HTERT RPE-1 (cell line): ENCODE measurements around the gene KAZN.

Experiments used
- in situ Hi-C: fragments of 300-500 bp; cut with MboI; formaldehyde crosslinking; loops from 4 replicates; pipeline ENCODE4 v1.14.3; 2020; ENCODE audit warnings: low sequenced_read_pairs

Gene KAZN

DNA sequence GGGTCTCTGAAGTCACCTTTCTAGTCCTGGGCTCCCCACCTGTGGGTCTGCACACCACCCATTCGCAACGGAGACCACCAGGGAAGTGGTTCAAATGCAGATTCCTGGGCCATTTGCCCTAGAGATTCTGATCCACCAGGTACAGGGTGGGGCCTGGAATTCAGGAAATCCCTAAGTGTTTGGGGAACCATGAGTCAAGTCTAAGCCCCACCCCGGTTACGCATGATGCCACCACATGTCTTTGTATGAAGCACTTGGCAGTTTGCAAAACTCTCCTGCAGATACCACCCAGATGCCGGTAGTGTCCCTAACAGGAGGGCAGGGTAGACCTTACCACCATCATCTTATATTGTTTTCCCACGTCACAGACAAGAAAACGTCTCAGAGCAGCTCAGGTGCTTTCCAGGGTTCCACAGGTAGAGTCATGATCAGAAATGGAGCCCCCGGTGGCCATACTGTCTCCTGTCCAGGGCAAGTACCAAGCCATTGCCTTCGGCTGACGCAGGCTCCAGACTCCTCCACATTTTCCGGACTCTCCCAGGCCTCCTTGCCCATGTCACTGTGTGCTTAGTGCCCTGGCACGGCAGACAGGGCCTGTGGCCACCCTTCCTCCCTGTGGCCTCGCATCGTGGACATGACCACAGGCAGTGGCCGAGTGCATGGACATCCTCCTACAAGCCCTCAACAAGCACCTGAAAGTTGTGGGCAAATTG lies 465.9 kb downstream of the KAZN start:
- in situ Hi-C loops: no loop called here

DNA sequence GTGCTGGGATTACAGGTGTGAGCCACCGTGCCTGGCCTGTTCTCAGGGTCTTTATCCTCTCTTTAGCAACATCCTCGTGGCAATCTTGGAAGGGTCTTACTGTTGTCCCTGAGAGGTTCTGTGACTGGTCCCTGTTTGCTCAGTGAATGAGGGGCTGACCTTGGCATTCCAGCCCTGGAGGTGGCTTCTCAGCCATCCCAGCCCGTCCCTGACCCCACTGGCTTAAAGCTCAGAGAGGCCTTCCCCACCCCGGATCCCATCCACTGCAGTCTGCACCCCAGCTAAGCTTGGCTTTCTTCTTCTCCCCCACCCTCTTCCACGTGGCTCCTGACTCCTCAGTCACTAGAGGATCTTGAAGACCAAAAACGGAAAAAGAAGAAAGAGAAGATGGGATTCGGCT lies 466.8 kb downstream of the KAZN start:
- in situ Hi-C loops: no loop called here

DNA sequence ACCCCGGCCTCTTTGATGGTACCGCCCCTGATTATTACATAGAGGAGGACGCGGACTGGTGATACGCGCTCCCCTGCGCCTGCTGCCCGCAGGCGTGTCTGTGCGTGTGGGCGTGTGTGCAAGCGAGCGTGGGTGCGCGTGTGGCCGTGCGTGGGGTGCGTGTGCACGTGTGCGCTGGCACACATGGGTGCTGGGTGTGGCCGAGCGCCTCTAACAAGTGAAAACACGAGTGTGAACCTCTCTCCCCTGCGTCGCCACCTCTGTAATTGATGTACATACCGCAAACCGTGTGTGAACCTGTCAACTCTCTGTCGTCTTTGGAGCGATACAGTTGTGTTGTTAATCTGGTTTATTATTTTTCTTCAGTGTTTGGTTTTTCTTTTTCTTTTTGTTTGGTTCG lies 467.3 kb downstream of the KAZN start:
- in situ Hi-C loops: no loop called here

DNA sequence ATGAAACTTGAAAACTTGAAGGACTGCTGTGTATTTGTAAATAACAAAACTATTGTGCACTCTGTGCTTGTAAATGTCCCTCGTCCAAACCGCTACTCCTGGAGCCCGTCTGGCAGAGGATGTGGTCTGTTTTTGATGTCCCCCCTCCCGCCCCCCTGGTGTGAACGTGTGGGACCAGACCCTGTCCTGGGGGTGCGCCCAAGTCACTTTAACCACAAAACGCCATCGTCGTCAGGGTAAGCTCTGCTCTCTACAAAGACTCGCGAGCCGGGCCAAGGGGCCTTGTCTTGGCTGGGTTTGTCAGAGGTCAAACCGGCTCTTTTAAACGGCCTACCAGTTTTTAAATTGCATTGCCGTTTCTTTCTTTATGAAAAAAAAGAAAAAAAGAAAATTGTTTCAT lies 467.7 kb downstream of the KAZN start:
- in situ Hi-C loops: no loop called here

DNA sequence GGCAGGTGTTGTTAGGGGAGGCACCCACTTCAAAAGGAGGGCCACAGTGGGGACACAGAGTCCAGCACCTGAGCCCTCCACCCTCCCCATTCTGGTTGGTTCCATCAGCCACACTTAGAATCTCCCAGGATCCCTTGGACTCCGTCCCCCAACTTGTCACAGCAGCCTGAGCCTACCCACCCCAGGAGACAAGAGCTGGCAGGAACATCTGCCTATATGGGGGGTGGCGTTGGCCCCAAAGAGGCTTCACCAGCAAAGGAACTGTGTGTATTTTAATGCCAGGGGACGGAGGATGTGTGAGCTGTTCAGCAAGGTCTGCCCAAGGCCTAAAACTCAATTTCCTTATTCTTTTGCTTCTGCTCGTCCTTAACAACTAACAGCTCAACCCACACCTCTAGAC lies 468.7 kb downstream of the KAZN start:
- in situ Hi-C loops: no loop called here

DNA sequence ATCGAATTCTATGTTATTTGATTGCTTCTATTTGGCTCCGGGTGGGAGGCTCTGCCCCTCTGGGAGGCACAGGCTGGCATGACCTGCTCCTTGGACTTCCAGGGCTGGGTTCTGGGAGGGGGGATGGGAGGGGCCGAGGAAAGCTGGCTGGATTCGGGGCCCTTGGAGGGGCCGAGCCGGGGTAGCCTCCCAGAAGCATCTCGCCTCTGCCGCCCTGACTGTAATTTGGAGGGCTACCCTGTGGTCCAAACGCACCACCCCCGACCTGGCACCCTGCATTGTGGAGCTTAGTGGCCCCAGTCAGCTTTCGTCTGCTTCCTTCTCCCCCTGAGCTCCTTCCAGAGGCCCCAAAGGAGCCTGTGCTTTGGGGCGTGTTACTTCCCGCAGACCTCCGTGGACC lies 469.7 kb downstream of the KAZN start:
- in situ Hi-C loops: no loop called here

DNA sequence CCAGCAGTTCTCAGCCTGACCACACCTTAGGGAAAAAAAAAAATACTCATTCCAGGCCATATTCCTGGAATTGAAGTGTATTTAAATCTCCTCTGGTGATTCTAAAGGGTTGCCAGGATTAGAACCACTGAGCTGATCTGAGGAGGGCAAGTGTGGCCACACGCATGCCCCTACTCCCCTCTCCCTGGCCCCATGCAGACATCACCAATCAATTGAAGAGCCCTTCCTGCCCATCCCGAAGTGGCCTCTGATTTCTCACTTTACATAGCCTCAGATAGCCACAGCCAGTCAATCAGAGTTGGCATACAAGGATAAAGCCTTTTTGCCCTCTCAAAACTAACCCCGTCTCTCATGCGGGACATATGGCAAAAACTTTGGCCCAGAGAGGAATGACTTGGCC lies 470.5 kb downstream of the KAZN start:
- in situ Hi-C loops: no loop called here

DNA sequence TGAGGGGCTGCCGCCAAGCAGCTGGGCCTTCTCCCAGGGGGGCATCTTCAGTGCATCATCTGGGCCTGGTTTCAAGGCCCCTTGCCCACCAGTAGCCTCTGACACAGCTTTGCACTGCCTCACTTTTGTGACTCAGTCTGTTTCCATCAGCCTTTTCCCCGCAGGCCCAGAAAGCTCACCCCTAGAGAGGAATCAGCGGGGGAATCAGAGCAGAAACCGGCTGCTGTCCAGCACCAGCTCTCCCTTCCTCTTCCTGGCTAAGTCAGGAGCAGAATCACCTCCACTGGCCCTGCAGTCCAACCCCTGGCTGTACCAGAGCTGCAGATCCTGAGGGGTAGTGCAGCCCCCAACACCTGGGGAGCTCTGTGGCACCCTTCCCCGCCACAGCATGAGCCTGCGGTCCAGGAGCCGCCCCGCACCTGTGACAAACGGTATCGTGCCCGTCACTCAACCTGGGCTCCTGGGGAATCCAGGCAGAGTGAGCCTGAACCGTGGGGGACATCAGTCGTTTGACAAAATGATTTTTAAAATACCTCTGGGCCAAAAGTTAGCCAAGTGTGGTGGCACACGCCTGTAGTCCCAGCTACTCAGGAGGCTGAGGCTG lies 471.8 kb downstream of the KAZN start:
- in situ Hi-C loops: no loop called here

DNA sequence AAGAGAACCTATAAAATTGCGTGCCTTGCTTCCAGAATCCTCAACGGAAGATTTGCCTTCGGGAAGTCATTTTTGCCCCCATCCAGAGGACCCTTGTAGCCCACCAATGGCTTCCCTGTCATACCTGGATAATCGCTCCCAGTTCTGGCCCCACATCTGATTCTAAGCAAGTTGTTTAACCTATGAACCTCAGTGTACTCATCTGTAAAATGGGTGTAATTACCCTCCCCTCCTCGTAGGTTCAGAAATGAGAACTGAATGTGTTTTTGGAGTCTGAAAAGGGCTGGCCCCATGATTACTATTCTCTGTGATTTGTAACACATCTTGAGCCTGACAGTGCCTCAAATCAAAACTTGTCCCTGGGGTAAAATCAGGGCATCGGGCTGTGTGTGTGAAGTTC lies 473.5 kb downstream of the KAZN start:
- in situ Hi-C loops: no loop called here

DNA sequence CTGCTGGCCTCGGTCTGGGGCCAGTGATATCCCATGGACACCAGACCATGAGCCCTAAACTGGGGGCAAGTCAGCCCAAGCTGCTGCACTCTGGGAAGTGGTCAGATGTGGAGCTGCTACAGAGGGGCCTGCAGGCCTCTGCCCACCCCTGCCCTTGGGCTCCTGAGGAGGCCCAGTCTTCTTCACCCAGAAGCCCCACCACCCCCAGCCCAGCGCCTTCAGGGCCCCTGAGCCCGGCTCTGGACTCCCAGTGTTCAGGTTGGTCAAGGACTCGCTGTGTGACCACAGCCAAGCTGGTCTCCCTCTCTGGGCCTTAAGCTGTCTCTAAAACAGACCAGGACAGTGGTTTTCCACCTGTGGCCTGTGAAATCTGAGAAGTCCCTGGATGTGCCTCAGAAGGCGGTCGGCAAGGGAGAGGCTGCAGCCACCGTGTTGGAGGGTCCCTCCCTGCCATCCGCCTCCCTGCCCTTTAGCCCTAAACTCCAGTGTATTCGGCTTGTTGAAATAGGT lies 475.4 kb downstream of the KAZN start:
- in situ Hi-C loops: no loop called here

DNA sequence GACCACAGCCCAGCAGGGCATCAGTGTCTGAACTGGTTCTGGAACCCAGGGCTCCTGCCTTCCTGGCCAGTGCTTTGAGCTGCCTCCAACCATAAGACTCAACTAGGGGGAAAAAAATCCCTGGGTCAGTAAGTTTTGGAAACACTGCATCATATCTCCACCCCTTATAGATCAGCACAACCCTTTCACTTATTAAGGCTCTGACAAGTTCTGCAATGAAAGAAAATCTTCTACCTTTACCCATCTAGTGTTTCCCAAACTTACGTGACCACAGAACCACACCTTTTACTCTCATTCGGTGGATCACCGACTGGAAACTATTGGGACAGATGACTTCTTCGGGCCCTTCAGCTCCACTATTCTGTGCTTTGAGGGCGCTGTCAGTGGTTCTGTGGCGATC lies 476.7 kb downstream of the KAZN start:
- in situ Hi-C loops: no loop called here

DNA sequence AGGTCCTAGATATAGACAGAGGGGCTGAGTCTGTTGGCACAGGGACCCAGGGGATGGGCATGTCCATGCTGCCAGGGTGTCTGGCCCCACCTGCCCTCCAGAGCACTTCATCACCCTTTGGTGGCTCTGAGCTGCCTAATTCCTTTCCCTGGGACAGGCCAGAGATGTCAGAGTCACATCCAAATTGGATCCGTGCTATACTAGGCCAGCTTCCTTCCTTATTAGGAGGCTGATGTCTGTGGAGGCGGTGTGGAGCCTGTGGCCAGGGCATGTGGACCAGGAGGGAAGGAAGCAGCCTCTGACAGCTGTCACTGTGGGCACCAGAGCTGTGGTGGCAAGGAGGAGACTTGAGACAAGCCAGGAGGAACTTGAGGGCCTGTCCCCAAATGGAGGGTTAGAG lies 477.3 kb downstream of the KAZN start:
- in situ Hi-C loops: no loop called here

DNA sequence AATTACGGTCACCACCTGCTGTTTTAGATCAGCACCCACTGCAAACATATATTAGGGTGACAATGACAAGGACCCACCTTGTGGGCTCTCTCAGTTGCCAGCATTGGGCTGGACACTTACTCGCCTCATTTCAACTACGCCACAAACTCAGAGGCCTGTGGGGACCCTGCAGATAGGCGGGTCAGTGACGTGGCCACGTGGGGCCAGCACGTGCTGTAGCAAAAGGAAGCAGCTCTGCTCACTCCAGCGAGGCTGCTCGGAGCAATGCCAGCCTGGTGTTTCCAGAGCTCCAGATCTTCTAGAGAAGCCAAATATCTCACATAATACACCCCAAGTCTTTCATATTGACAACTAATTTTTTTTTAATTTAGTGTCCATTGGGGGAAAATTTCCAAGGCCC lies 478.3 kb downstream of the KAZN start:
- in situ Hi-C loops: no loop called here

DNA sequence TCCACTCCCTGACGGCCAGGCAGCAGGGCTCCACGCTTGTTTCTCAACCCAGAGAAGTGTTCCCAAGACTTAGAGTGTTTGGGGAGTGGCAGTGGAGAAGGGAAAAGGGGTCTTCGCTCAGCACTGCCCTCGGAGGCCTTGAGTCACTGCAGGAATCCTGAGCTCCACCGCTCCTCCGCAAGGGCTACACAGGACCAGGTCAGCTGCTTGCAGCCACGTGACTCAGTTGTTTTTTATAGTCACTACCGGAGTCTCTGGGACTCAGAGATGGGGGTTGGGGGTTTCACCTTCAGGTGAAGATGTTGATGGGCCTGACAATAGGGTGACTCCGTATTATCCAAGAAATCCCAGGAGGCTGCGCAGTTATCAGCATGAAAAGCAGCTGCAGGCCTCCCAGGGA lies 478.9 kb downstream of the KAZN start:
- in situ Hi-C loops: no loop called here

DNA sequence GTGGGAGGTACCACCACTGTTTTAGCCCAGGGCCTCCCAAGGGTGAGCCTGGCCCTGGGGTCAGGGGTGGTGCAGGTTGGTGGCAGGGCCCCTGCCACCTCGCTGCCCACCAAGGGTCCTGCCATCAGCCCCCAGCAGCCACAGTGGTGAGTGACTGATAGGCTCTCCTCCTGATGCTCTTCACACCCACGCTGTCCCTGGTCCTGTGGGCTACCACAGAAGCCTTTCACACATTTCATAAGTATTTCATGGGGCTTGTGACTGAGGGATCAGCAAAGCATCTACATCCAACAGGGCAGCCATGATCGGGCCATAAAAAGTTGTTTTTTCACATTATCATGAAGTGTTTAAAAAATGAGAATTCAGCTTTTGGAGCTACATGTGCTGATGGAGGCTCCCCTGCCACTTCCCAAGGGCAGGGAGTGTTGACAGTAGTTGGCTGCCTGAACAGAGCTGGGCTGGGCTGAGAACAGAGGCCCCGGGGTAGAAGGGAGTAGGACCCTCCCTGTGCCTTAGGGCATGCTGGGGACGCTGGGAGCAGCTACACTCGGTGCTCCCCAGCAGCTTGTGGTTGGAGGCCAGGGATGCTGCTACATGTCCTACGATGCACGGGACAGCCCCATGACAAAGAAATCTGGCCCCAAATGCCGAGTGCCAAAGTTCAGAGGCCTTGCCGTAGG lies 482.0 kb downstream of the KAZN start:
- in situ Hi-C loops: no loop called here

DNA sequence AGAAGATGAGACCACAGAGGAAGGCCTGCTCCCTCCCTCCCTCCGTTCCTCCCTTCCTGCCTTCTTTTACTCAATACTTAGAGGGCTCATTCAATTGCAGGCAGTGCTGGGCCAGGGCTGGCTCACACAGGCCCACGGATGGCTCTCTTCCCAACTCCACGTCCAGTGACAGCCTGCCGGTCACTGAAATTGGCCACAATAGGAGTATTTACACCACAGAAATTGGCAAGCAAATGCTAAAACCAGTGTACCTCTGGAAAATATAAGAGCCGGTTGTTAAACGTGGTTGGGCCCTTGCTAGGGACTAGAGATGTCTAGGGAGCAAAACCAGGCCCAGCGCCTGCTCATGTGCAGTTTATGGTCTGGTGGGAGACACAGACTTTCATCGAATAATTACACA lies 482.6 kb downstream of the KAZN start:
- in situ Hi-C loops: no loop called here

DNA sequence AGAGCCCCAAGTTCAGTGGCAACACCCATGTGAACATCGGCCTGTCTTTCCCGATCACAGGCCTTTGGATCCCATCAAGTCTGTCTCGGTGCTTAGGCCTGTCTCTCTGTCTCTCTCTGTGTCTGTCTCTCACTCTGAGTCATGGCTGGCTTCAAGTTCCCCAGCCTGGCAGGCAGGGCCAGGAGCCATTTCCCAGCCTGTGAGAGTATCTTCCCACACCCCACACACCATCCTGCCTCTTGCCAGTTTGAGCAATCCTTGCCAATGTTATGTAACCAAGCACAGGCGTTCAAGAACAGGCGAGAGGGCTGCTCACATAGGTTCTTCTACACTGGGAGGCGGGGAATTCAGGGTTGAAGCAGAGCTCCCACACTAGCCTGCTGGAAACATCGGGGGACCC lies 485.1 kb downstream of the KAZN start:
- in situ Hi-C loops: no loop called here

DNA sequence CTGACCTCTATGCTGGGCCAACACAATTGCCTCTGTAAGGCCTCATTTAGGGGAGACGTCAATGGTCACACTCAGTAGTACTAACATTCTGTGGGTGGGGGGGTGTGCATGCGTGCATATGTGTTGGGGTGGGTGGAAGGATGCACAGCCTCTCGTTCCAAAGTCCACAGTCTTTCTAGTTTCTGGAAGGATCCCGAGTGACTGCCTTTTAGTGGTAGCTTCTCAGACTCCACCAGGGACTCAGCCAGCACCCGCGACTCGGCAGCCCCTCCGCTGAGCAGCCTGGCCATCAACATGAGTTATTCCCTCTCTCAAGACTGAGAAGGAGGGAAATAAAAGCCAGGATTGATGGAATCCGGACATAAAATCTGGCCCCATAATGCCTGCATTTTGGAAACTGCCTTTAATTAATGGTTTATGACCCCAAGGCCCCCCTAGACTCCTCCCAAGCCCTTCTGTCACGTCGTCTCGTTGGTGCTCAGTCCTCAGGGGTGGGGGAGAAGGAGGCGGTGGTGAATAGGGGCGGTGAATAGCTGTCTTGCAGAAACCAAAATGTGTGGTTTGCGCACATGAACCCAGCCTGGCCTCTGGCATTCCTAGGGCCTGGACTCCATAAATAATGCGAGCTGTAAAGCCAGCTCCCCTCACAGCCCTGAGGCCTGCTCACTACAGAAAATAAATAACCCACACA lies 489.9 kb downstream of the KAZN start:
- in situ Hi-C loops: no loop called here

DNA sequence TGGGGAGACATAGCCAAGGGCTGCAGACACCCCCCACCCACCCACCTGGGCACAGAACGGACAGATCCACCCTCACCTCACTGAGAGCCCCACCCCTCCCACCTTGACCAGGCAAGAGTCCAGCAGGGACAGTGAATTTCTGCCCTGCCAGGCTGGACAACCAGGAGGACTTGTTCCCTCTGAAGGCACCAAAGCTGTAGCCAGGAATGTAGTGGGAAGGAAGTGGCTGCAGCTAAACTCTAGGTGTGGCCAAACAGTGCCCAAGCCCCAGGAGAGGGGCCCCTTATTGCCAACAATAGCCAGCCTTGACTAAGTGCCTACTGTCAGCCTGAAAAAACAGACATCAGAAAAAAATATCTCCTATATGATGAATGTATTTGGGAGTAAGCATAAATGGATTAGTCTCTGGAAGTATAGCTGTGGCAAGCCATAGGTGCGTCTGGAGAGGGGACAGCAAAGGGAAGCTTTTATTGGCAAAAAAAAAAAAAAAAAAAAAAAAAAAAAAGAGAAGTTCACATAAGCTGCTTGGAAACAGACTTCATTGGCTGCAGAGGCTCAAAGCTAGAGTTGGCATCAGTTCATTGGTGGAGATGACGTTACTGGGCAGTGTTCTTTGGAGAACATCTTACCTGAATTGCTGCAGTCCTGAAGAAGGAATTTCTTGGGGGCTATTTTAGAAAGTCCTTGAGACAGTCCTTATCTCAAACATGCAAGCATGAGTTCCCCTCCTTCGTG lies 490.9 kb downstream of the KAZN start:
- in situ Hi-C loops: no loop called here

DNA sequence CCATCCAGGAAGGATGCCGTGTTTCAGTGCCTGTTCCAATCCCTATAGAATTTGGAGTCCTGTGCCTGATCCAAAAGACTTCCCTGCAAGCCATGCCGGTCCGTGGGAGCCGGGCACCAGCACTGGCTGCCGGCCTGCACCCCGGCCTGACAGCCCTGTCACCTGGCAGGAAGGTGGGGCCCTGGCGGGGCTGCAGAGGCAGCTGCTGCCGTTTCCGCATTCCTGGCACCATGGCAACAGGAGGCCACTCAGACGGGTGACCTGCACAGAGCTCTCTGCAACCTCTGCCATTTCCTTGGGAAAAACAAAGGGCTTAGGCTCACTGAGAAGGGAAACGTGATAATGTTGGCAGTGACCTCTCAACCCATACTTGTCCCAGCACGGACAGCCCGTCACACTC lies 491.9 kb downstream of the KAZN start:
- in situ Hi-C loops: no loop called here

DNA sequence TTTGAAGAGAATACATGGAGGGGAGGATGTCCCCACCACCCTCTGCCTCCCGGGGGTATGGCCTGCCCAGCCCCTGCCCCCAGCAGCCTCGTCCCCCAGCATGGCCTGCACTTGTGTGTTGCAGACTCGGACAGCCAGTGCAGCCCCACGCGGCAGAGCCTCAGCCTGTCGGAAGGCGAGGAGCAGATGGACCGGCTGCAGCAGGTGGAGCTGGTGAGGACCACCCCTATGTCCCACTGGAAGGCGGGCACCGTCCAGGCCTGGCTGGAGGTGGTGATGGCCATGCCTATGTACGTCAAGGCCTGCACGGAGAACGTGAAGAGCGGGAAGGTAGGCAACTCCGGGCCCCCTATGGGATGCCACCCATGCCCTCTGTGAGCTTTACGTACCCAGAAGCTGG lies 495.6 kb downstream of the KAZN start:
- in situ Hi-C loops: no loop called here
